HCT116 (cell line): ENCODE results near the gene IGDCC3. TPM values are rescaled to one million over a fixed set of nuclear protein-coding genes. Genes with fewer than 3 reads are reported as not detected.

Experiments used
- ATAC-seq: fragments of 200-7000 bp; cut with Tn5 transposase; 2 replicates; pipeline ENCODE4 v1.9.1; 2020; ENCODE audit warnings: mild to moderate bottlenecking, moderate library complexity
- BruUV-seq: library from RNA; stranded (reverse); fragments of 400-500 nt; replicated peaks from 2 replicates; lab custom pipeline; 2021; lab: Mats Ljungman, UMichigan
- CTCF ChIA-PET: fragments of 300-600 bp; sonication (Branson Sonifier 250); formaldehyde crosslinking; loops from one replicate; lab custom pipeline; 2021; ENCODE audit warnings: antibody characterized with exemption; lab: Charles Lee
- POLR2A ChIA-PET: fragments of 300-600, 350-600 bp; sonication (Branson Sonifier 250); formaldehyde crosslinking; loops from one replicate; lab custom pipeline; 2021; ENCODE audit warnings: antibody characterized with exemption; lab: Charles Lee
- RAD21 ChIA-PET, 2 experiments: fragments of 300-600 bp; sonication (Branson Sonifier 250); formaldehyde crosslinking; loops; one replicate each; lab custom pipeline; 2023; ENCODE audit warnings: low total read pairs in 2 of 2; ENCODE audit not compliant: uncharacterized antibody in 2 of 2, unreplicated experiment in 2 of 2, low non-redundant PET in 1 of 2; lab: Charles Lee
- DNase-seq: peaks from one replicate; pipeline ENCODE4 v3.0.0-alpha.2; 2010; ENCODE audit warnings: low read depth, low spot score
- H2AFZ ChIP-seq: fragments of 200-600 bp; shearing (Covaris generic), sonication (generic); 2 replicates; pipeline ENCODE4 v1.6.1; 2017; ENCODE audit warnings: low read depth, mixed run types, mixed read lengths, antibody characterized with exemption, low read length; ENCODE audit not compliant: poor library complexity, severe bottlenecking
- H3K27ac ChIP-seq: 2 replicates; pipeline ENCODE4 v1.5.1; 2012; ENCODE audit warnings: low read depth, low read length
- H3K27me3 ChIP-seq: fragments of 200-600 bp; sonication (generic); 2 replicates; pipeline ENCODE4 v1.6.1; 2016; ENCODE audit warnings: mixed run types, low read length, mixed read lengths; ENCODE audit not compliant: insufficient read depth
- H3K36me3 ChIP-seq, 2 experiments: fragments of 200-500 bp in 1 of 2; fragments of 200-600 bp in 1 of 2; sonication (Bioruptor generic) in 1 of 2; sonication (generic) in 1 of 2; 2 replicates each; pipeline versions ENCODE4 v1.5.1 to v1.6.1; 2014 to 2016; ENCODE audit warnings: low read length in 2 of 2, inconsistent platforms in 1 of 2, mixed read lengths in 1 of 2, mixed run types in 1 of 2; ENCODE audit not compliant: insufficient read depth in 2 of 2, control insufficient read depth in 1 of 2
- H3K4me1 ChIP-seq, 2 experiments: fragments of 200-600 bp in 1 of 2; sonication (generic) in 1 of 2; 2 replicates each; pipeline versions ENCODE4 v1.5.1 to v1.6.1; 2012 to 2017; ENCODE audit warnings: low read length in 2 of 2, inconsistent platforms in 1 of 2, mild to moderate bottlenecking in 1 of 2, mixed read lengths in 1 of 2, mixed run types in 1 of 2, moderate library complexity in 1 of 2; ENCODE audit not compliant: insufficient read depth in 2 of 2, control insufficient read depth in 1 of 2
- H3K4me2 ChIP-seq: fragments of 200-600 bp; sonication (generic); 2 replicates; pipeline ENCODE4 v1.6.1; 2017; ENCODE audit warnings: mixed run types, low read length, mixed read lengths
- H3K4me3 ChIP-seq, 2 experiments: fragments of 200-600 bp in 1 of 2; sonication (generic) in 1 of 2; replicated peaks in 1 of 2; 2 replicates each; pipeline ENCODE4 v1.5.1; 2011 to 2016; ENCODE audit warnings: low read length in 2 of 2, control low read depth in 1 of 2, low read depth in 1 of 2, mild to moderate bottlenecking in 1 of 2, mixed read lengths in 1 of 2, mixed run types in 1 of 2
- H3K79me2 ChIP-seq: fragments of 200-600 bp; sonication (generic); 2 replicates; pipeline ENCODE4 v1.6.1; 2017; ENCODE audit warnings: mild to moderate bottlenecking, mixed run types, low read length, moderate library complexity, mixed read lengths; ENCODE audit not compliant: insufficient read depth
- H3K9ac ChIP-seq: fragments of 200-600 bp; sonication (generic); 2 replicates; pipeline ENCODE4 v1.6.1; 2016; ENCODE audit warnings: low read length, mixed read lengths
- H3K9me2 ChIP-seq: fragments of 200-600 bp; sonication (generic), shearing (Covaris generic); 2 replicates; pipeline ENCODE4 v1.6.1; 2017; ENCODE audit warnings: mixed run types, mild to moderate bottlenecking, moderate library complexity; ENCODE audit not compliant: insufficient read depth
- H3K9me3 ChIP-seq, 2 experiments: fragments of 200-500 bp in 1 of 2; fragments of 200-600 bp in 1 of 2; sonication (Bioruptor generic) in 1 of 2; sonication (generic) in 1 of 2; 2 replicates each; pipeline ENCODE4 v1.6.1; 2014 to 2017; ENCODE audit warnings: low read length in 2 of 2, mixed read lengths in 2 of 2, inconsistent platforms in 1 of 2, low read depth in 1 of 2, mild to moderate bottlenecking in 1 of 2, mixed run types in 1 of 2, moderate library complexity in 1 of 2; ENCODE audit not compliant: control insufficient read depth in 1 of 2, insufficient read depth in 1 of 2
- H4K20me1 ChIP-seq: fragments of 200-600 bp; sonication (generic), shearing (Covaris generic); 2 replicates; pipeline ENCODE4 v1.6.1; 2017; ENCODE audit warnings: mixed run types, mild to moderate bottlenecking, moderate library complexity; ENCODE audit not compliant: insufficient read depth
- CBX3 ChIP-seq: IDR thresholded peaks from 2 replicates; pipeline ENCODE4 v1.6.1; 2012; ENCODE audit warnings: low read depth
- CEBPB ChIP-seq: IDR thresholded peaks from 2 replicates; pipeline ENCODE4 v1.6.1; 2012; ENCODE audit warnings: low read depth
- EGR1 ChIP-seq: IDR thresholded peaks from 2 replicates; pipeline ENCODE4 v1.6.1; 2012; ENCODE audit warnings: low read depth
- ELF1 ChIP-seq: IDR thresholded peaks from 2 replicates; pipeline ENCODE4 v1.6.1; 2012; ENCODE audit warnings: low read depth, borderline replicate concordance
- EZH2 ChIP-seq: fragments of 200-600 bp; sonication (generic); IDR thresholded peaks from 2 replicates; pipeline ENCODE4 v1.6.1; 2017; ENCODE audit warnings: antibody characterized with exemption, mixed run types
- EZH2phosphoT487 ChIP-seq: fragments of 200-600 bp; IDR thresholded peaks from 2 replicates; pipeline ENCODE4 v1.6.1; 2018; ENCODE audit warnings: antibody characterized with exemption, borderline replicate concordance
- FOSL1 ChIP-seq: IDR thresholded peaks from 2 replicates; pipeline ENCODE4 v1.6.1; 2012; ENCODE audit warnings: low read depth
- JUND ChIP-seq: IDR thresholded peaks from 2 replicates; pipeline ENCODE4 v1.6.1; 2012
- POLR2A ChIP-seq: IDR thresholded peaks from 2 replicates; pipeline ENCODE4 v1.7.0; 2011; ENCODE audit warnings: borderline replicate concordance; ENCODE audit not compliant: insufficient read depth, insufficient read length; ENCODE audit errors: extremely low read depth
- RAD21 ChIP-seq: IDR thresholded peaks from 2 replicates; pipeline ENCODE4 v1.6.1; 2012; ENCODE audit warnings: low read depth, mild to moderate bottlenecking
- REST ChIP-seq: IDR thresholded peaks from 2 replicates; pipeline ENCODE4 v1.6.1; 2012; ENCODE audit warnings: low read depth
- SIN3A ChIP-seq: IDR thresholded peaks from 2 replicates; pipeline ENCODE4 v1.6.1; 2012; ENCODE audit warnings: low read depth
- SP1 ChIP-seq: IDR thresholded peaks from 2 replicates; pipeline ENCODE4 v1.6.1; 2012; ENCODE audit warnings: low read depth
- SRF ChIP-seq: IDR thresholded peaks from 2 replicates; pipeline ENCODE4 v1.6.1; 2012; ENCODE audit warnings: low read depth
- TCF7L2 ChIP-seq: IDR thresholded peaks from 2 replicates; pipeline ENCODE4 v1.7.0; 2011; ENCODE audit warnings: borderline replicate concordance, inconsistent platforms; ENCODE audit not compliant: insufficient read depth, insufficient read length; ENCODE audit errors: extremely low read depth
- YY1 ChIP-seq: IDR thresholded peaks from 2 replicates; pipeline ENCODE4 v1.6.1; 2011; ENCODE audit warnings: low read length, low read depth, moderate library complexity, mild to moderate bottlenecking; ENCODE audit not compliant: insufficient replicate concordance; ENCODE audit errors: extremely low read depth
- ZFX ChIP-seq: fragments of 450-650 bp; IDR thresholded peaks from 2 replicates; pipeline ENCODE4 v1.6.1; 2017
- ZNF274 ChIP-seq: fragments of 200-500 bp; sonication (Bioruptor generic); IDR thresholded peaks from 2 replicates; pipeline ENCODE4 v1.6.1; 2014; ENCODE audit warnings: mild to moderate bottlenecking, low read depth, low read length, inconsistent platforms
- intact Hi-C: fragments of 100-400 bp; cut with micrococcal nuclease; formaldehyde crosslinking; loops from 2 replicates; pipeline ENCODE4 v1.10.0; 2022
- total RNA-seq: library from RNA; stranded (reverse); gene quantifications from one replicate; pipeline ENCODE4 v1.2.1, GENCODE V29; 2021; ENCODE audit not compliant: unreplicated experiment
- TF ChIP-seq, protein P1 (sequence below): IDR thresholded peaks from 2 replicates; pipeline ENCODE4 v1.6.1; 2012
- TF ChIP-seq, protein P2 (sequence below): IDR thresholded peaks from 2 replicates; pipeline ENCODE4 v1.6.1; 2011; ENCODE audit warnings: mild to moderate bottlenecking, low read length, moderate library complexity; ENCODE audit not compliant: insufficient replicate concordance; ENCODE audit errors: extremely low read depth

The IGDCC3 gene
- total RNA-seq, 1 experiment from 2014 or later = 0.44 TPM

GRCh38 chr15:65388306-65389080, 10.7 kb upstream of the IGDCC3 start:
- Histone ChIP-seq H3K9me3 (no peaks in the 10 kb centered on the region), H2AFZ (no peak overlapping the region), H3K4me2 (no peak overlapping the region), H3K4me3 (no peak overlapping the region), H3K9me2 (no peaks in the 10 kb centered on the region), H3K4me1 (peaks cover 8 to 21% of the 10 kb centered on the region in 2 experiments), H3K79me2 (no peaks in the 10 kb centered on the region), H3K27ac (no peak overlapping the region), H4K20me1 (no peaks in the 10 kb centered on the region), H3K27me3 (no peaks in the 10 kb centered on the region), H3K9ac (no peak overlapping the region), H3K36me3 (no peaks in the 10 kb centered on the region)
- intact Hi-C loops = loop anchor here (5.0 kb wide), 1 partner anchor 336 kb away; no protein-coding TSS in a partner anchor
- no TSS peak for BruUV-seq
- RAD21 ChIA-PET = interaction anchor here in 1 of 2 experiments (0.6 kb wide), 1 partner anchor 128 kb away, joined by 4 read pairs; no protein-coding TSS in a partner anchor
- no peak for ATAC-seq
- TF ChIP-seq REST (no peak), RAD21 (no peak), FOSL1 (no peak), YY1 (no peak), TCF7L2 (no peak), ELF1 (no peak), SRF (no peak), SIN3A (no peak), SP1 (no peak), JUND (no peak), EZH2 (no peak), EGR1 (no peak), CEBPB (no peak), POLR2A (no peak), ZNF274 (no peak), CBX3 (no peak), EZH2phosphoT487 (no peak), ZFX (no peak)
- TF ChIP-seq, protein P1, sequence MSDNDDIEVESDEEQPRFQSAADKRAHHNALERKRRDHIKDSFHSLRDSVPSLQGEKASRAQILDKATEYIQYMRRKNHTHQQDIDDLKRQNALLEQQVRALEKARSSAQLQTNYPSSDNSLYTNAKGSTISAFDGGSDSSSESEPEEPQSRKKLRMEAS = no peak
- TF ChIP-seq, protein P2, sequence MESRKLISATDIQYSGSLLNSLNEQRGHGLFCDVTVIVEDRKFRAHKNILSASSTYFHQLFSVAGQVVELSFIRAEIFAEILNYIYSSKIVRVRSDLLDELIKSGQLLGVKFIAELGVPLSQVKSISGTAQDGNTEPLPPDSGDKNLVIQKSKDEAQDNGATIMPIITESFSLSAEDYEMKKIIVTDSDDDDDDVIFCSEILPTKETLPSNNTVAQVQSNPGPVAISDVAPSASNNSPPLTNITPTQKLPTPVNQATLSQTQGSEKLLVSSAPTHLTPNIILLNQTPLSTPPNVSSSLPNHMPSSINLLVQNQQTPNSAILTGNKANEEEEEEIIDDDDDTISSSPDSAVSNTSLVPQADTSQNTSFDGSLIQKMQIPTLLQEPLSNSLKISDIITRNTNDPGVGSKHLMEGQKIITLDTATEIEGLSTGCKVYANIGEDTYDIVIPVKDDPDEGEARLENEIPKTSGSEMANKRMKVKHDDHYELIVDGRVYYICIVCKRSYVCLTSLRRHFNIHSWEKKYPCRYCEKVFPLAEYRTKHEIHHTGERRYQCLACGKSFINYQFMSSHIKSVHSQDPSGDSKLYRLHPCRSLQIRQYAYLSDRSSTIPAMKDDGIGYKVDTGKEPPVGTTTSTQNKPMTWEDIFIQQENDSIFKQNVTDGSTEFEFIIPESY = no peak
- DNase-seq = no peak
- CTCF ChIA-PET = no interaction called here
- POLR2A ChIA-PET = interaction anchor here (2.4 kb wide), 1 partner anchor 84 kb away, joined by 10 read pairs; the partner anchor contains the start of gene RNU5B-1
